H1 (cell line): Measurements from ENCODE around the gene PAQR9. TPM values are rescaled to one million over a fixed set of nuclear protein-coding genes. Genes with fewer than 3 reads are reported as not detected.

ENCODE experiments used
- CTCF ChIA-PET: fragments of 300-600 bp; sonication (Branson Sonifier 250); formaldehyde crosslinking; loops from one replicate; lab custom pipeline; 2021; ENCODE audit not compliant: partially characterized antibody; lab: Charles Lee
- POLR2A ChIA-PET: fragments of 300-600 bp; sonication (Branson Sonifier 250); formaldehyde crosslinking; loops from one replicate; lab custom pipeline; 2021; ENCODE audit warnings: inconsistent platforms; ENCODE audit not compliant: partially characterized antibody; lab: Charles Lee
- DNase-seq, 2 experiments: peaks; one replicate each; pipeline versions ENCODE4 v3.0.0 to v3.0.0-alpha.2; 2010 to 2022; ENCODE audit warnings: low spot score in 2 of 2, low read depth in 1 of 2, mixed read lengths in 1 of 2
- FAIRE-seq: peaks from 2 replicates; lab custom pipeline; 2011; peaks lifted over from hg19 to GRCh38; lab: Jason Lieb, UNC
- H2AFZ ChIP-seq: 2 replicates; pipeline ENCODE4 v1.8.1; 2012; ENCODE audit warnings: low read length, inconsistent platforms
- H2AK5ac ChIP-seq: 2 replicates; pipeline ENCODE4 v1.6.1; 2013; ENCODE audit warnings: low read depth, low read length
- H2BK120ac ChIP-seq: replicated peaks from 2 replicates; pipeline ENCODE3; 2013; ENCODE audit warnings: low read depth, low read length, inconsistent platforms
- H2BK12ac ChIP-seq: 2 replicates; pipeline ENCODE4 v1.6.1; 2013; ENCODE audit warnings: low read depth, low read length
- H2BK15ac ChIP-seq: 2 replicates; pipeline ENCODE4 v1.6.1; 2013; ENCODE audit warnings: low read length
- H2BK20ac ChIP-seq: 2 replicates; pipeline ENCODE4 v1.6.1; 2013; ENCODE audit warnings: low read length
- H2BK5ac ChIP-seq: 2 replicates; pipeline ENCODE4 v1.6.1; 2013; ENCODE audit warnings: low read depth, low read length
- H3K14ac ChIP-seq: 2 replicates; pipeline ENCODE4 v1.6.1; 2013; ENCODE audit warnings: inconsistent platforms; ENCODE audit not compliant: insufficient read length
- H3K18ac ChIP-seq: 2 replicates; pipeline ENCODE4 v1.6.1; 2013; ENCODE audit warnings: low read length; ENCODE audit errors: extremely low read depth
- H3K23ac ChIP-seq: 2 replicates; pipeline ENCODE4 v1.6.1; 2013; ENCODE audit warnings: inconsistent platforms; ENCODE audit not compliant: insufficient read length
- H3K23me2 ChIP-seq: 2 replicates; pipeline ENCODE4 v1.6.1; 2013; ENCODE audit warnings: low read depth, low read length
- H3K27ac ChIP-seq: 2 replicates; pipeline ENCODE4 v1.6.1; 2011; ENCODE audit warnings: low read depth, low read length, inconsistent platforms
- H3K27me3 ChIP-seq, 4 experiments: replicated peaks in 1 of 4; 1 replicate in 1 of 4; 2 replicates in 3 of 4; pipeline versions ENCODE4 v1.6.1 to v1.8.1; 2011 to 2013; ENCODE audit warnings: low read length in 3 of 4, mild to moderate bottlenecking in 3 of 4, inconsistent platforms in 2 of 4, mixed read lengths in 2 of 4, moderate library complexity in 1 of 4; ENCODE audit not compliant: control insufficient read depth in 3 of 4, insufficient read depth in 3 of 4; ENCODE audit errors: extremely low read depth in 1 of 4
- H3K36me3 ChIP-seq, 4 experiments: 2 replicates each; pipeline versions ENCODE4 v1.6.1 to v1.8.1; 2011 to 2013; ENCODE audit warnings: mild to moderate bottlenecking in 4 of 4, low read length in 3 of 4, moderate library complexity in 2 of 4, control low read depth in 1 of 4, inconsistent platforms in 1 of 4; ENCODE audit not compliant: insufficient read depth in 4 of 4, control insufficient read depth in 2 of 4
- H3K4ac ChIP-seq: replicated peaks from 2 replicates; pipeline ENCODE3; 2013; ENCODE audit warnings: low read length, low read depth, mixed read lengths, inconsistent platforms; ENCODE audit not compliant: insufficient read length
- H3K4me1 ChIP-seq, 4 experiments: replicated peaks in 1 of 4; 1 replicate in 1 of 4; 2 replicates in 3 of 4; pipeline versions ENCODE4 v1.6.1 to v1.8.1; 2011 to 2013; ENCODE audit warnings: low read length in 3 of 4, inconsistent platforms in 2 of 4, mixed read lengths in 1 of 4; ENCODE audit not compliant: insufficient read depth in 4 of 4, control insufficient read depth in 3 of 4
- H3K4me2 ChIP-seq, 2 experiments: 2 replicates each; pipeline versions ENCODE4 v1.6.1 to v1.8.1; 2011 to 2013; ENCODE audit warnings: low read depth in 2 of 2, low read length in 2 of 2, control low read depth in 1 of 2, inconsistent platforms in 1 of 2, mild to moderate bottlenecking in 1 of 2; ENCODE audit not compliant: insufficient read depth in 1 of 2
- H3K4me3 ChIP-seq, 4 experiments: fragments of 200-600, 300-600 bp in 1 of 4; sonication (generic), shearing (Covaris generic), sonication (Bioruptor Twin) in 1 of 4; 2 replicates each; pipeline versions ENCODE4 v1.5.1 to v1.8.1; 2011 to 2016; ENCODE audit warnings: low read length in 4 of 4, low read depth in 3 of 4, control low read depth in 2 of 4, inconsistent platforms in 2 of 4, mild to moderate bottlenecking in 2 of 4, mixed read lengths in 1 of 4, moderate library complexity in 1 of 4; ENCODE audit not compliant: insufficient read depth in 2 of 4; ENCODE audit errors: extremely low read depth in 1 of 4
- H3K56ac ChIP-seq: replicated peaks from 2 replicates; pipeline ENCODE3; 2013; ENCODE audit warnings: low read depth, mild to moderate bottlenecking, mixed read lengths, low read length, inconsistent platforms; ENCODE audit not compliant: insufficient read length
- H3K79me1 ChIP-seq: 2 replicates; pipeline ENCODE4 v1.6.1; 2013; ENCODE audit warnings: low read depth, low read length, control low read depth
- H3K79me2 ChIP-seq, 2 experiments: 2 replicates each; pipeline versions ENCODE4 v1.6.1 to v1.8.1; 2012 to 2013; ENCODE audit warnings: low read length in 2 of 2, mild to moderate bottlenecking in 2 of 2, inconsistent platforms in 1 of 2; ENCODE audit not compliant: insufficient read depth in 2 of 2, control insufficient read depth in 1 of 2
- H3K9ac ChIP-seq, 4 experiments: replicated peaks in 1 of 4; 1 replicate in 1 of 4; 2 replicates in 3 of 4; pipeline versions ENCODE4 v1.6.1 to v1.8.1; 2011 to 2013; ENCODE audit warnings: low read depth in 3 of 4, low read length in 3 of 4, control low read depth in 2 of 4, mild to moderate bottlenecking in 2 of 4, moderate library complexity in 2 of 4, inconsistent platforms in 1 of 4; ENCODE audit errors: extremely low read depth in 1 of 4
- H3K9me3 ChIP-seq, 2 experiments: 2 replicates each; pipeline versions ENCODE4 v1.6.1 to v1.8.1; 2012 to 2013; ENCODE audit warnings: mild to moderate bottlenecking in 2 of 2, moderate library complexity in 2 of 2, control low read depth in 1 of 2, inconsistent platforms in 1 of 2, low read depth in 1 of 2, low read length in 1 of 2, mixed read lengths in 1 of 2; ENCODE audit not compliant: insufficient read depth in 2 of 2
- H4K20me1 ChIP-seq, 2 experiments: replicated peaks in 1 of 2; 2 replicates each; pipeline versions ENCODE3 to v1.8.1; 2011 to 2013; ENCODE audit warnings: inconsistent platforms in 2 of 2, low read length in 2 of 2, mild to moderate bottlenecking in 1 of 2; ENCODE audit not compliant: insufficient read depth in 2 of 2, control insufficient read depth in 1 of 2
- H4K5ac ChIP-seq: 2 replicates; pipeline ENCODE4 v1.6.1; 2013; ENCODE audit warnings: low read length, low read depth, mixed read lengths, inconsistent platforms; ENCODE audit not compliant: insufficient read length
- H4K8ac ChIP-seq: 2 replicates; pipeline ENCODE4 v1.8.0; 2013; ENCODE audit warnings: mild to moderate bottlenecking, moderate library complexity, low read length, inconsistent platforms; ENCODE audit not compliant: insufficient read depth; ENCODE audit errors: extremely low read depth
- H4K91ac ChIP-seq: replicated peaks from 2 replicates; pipeline ENCODE3; 2013; ENCODE audit warnings: low read length, mixed read lengths, inconsistent platforms; ENCODE audit not compliant: insufficient read length
- ATF2 ChIP-seq: IDR thresholded peaks from 2 replicates; pipeline ENCODE4 v1.6.1; 2012; ENCODE audit warnings: low read length, inconsistent platforms
- BACH1 ChIP-seq: IDR thresholded peaks from 2 replicates; pipeline ENCODE4 v1.6.1; 2012; ENCODE audit warnings: low read length, improper control_type of control experiment
- BCL11A ChIP-seq, 2 experiments: IDR thresholded peaks; one replicate each; pipeline ENCODE4 v1.6.1; 2011; ENCODE audit warnings: low read depth in 2 of 2, low read length in 2 of 2, mild to moderate bottlenecking in 2 of 2
- CEBPB ChIP-seq: IDR thresholded peaks from 2 replicates; pipeline ENCODE4 v1.6.1; 2012; ENCODE audit warnings: low read depth, low read length
- GABPA ChIP-seq: IDR thresholded peaks from 2 replicates; pipeline ENCODE4 v1.6.1; 2011; ENCODE audit warnings: mild to moderate bottlenecking, low read length, moderate library complexity, borderline replicate concordance; ENCODE audit not compliant: insufficient read depth
- MAFK ChIP-seq: IDR thresholded peaks from 2 replicates; pipeline ENCODE4 v1.6.1; 2012; ENCODE audit warnings: low read depth, mild to moderate bottlenecking, improper control_type of control experiment, low read length
- NANOG ChIP-seq: IDR thresholded peaks from 2 replicates; pipeline ENCODE4 v1.6.1; 2011; ENCODE audit warnings: low read length, low read depth, mild to moderate bottlenecking, inconsistent platforms; ENCODE audit not compliant: insufficient read depth, poor library complexity, severe bottlenecking
- RXRA ChIP-seq: IDR thresholded peaks from 2 replicates; pipeline ENCODE4 v1.6.1; 2011; ENCODE audit warnings: low read depth, mild to moderate bottlenecking, low read length, moderate library complexity; ENCODE audit not compliant: insufficient read depth
- SUZ12 ChIP-seq: fragments of 200-600 bp; sonication (generic); IDR thresholded peaks from 2 replicates; pipeline ENCODE4 v1.6.1; 2012; ENCODE audit warnings: mild to moderate bottlenecking, inconsistent platforms, low read length, moderate library complexity, mixed read lengths
- TCF12 ChIP-seq: IDR thresholded peaks from 2 replicates; pipeline ENCODE4 v1.6.1; 2011; ENCODE audit warnings: low read depth, mild to moderate bottlenecking, low read length
- TEAD4 ChIP-seq: IDR thresholded peaks from 2 replicates; pipeline ENCODE4 v1.6.1; 2012; ENCODE audit warnings: low read depth, low read length, inconsistent platforms, mixed read lengths
- WGBS, 2 experiments: shearing (Covaris generic) in 1 of 2; methylation state at CpG; one replicate each; pipeline versions ENCODE4 v1.1.6 to v1.1.7; 2013 to 2015; ENCODE audit warnings: low lambda C conversion rate in 2 of 2, mixed read lengths in 2 of 2, inconsistent platforms in 1 of 2, low coverage in 1 of 2, missing lambda C conversion rate in 1 of 2; ENCODE audit not compliant: insufficient replicate concordance in 2 of 2, insufficient coverage in 1 of 2, insufficient read length in 1 of 2; ENCODE audit errors: extremely low coverage in 1 of 2, missing lambda C conversion rate in 1 of 2; 5-methylcytosine and 5-hydroxymethylcytosine counted together
- polyA plus RNA-seq, 7 experiments: library from polyadenylated mRNA; depleted of rRNA in 3 of 7; stranded (reverse) in 5 of 7; unstranded in 2 of 7; fragments of >200 nt in 5 of 7; fragments of 200-250 nt in 2 of 7; gene quantifications; 1 replicate in 5 of 7; 2 replicates in 1 of 7; 4 replicates in 1 of 7; pipeline versions ENCODE4 v1.2.1 to v1.2.3, GENCODE V29; 2011 to 2013; ENCODE audit warnings: missing spikeins in 2 of 7, mixed read lengths in 2 of 7
- total RNA-seq: library from RNA; stranded (reverse); fragmentation: NEBNext Ultra II Directional; extraction: Animal tissue kit (Norgen Biotek cat#: 25700); gene quantifications from 2 replicates; pipeline ENCODE4 v1.2.1, GENCODE V29; 2021
- TF ChIP-seq, protein P1 (sequence below): IDR thresholded peaks from 2 replicates; pipeline ENCODE4 v1.6.1; 2012; ENCODE audit warnings: inconsistent platforms

The PAQR9 gene
- total and polyA plus RNA-seq, 2 of the 8 experiments (the other 6 are each of a cell fraction or from before 2014, with no cell fraction given), result 2.6 to 5.2 TPM

DNA sequence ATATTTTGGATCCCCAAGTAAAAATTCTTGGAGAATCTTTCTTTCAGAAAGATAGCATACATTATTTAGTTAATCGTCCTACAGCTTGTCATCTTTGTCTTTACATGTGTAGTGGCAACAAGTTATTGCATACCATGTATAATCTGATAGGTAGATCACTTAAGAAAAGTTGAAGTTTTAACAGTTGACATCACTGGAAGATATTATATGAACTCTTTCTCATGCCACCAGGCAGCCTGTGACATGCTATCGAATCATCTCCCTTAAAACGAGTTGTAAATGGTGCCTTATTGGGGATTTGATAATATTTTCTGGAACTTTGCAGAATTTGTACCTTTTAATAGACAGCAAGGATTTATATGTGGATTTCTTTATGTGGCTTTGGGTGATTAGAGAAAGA lies 46.5 kb upstream of the PAQR9 start:
- peaks cover 0 to 2% (median 0%) of the 10 kb centered on the region in 4 experiments; a peak in 2 of 7 replicates for H3K4me1 ChIP-seq
- H4K5ac ChIP-seq, result no peak overlapping the region
- no peak overlapping the region for H3K23ac ChIP-seq
- H3K27me3 ChIP-seq, result no peaks in the 10 kb centered on the region
- no peak overlapping the region for H3K4me2 ChIP-seq
- FAIRE-seq (no peak), DNase-seq (no peak)
- H3K27ac ChIP-seq, result no peak overlapping the region
- no peaks in the 10 kb centered on the region for H3K23me2 ChIP-seq
- H2BK15ac ChIP-seq, result no peak overlapping the region
- no peak overlapping the region for H2BK120ac ChIP-seq
- ChIA-PET POLR2A (interaction anchor here (2.4 kb wide), 1 partner anchor 8 kb away, joined by 12 read pairs; the partner anchor contains the start of gene U2SURP), CTCF (interaction anchor here (1.1 kb wide), 1 partner anchor 79 kb away, joined by 4 read pairs; no protein-coding TSS in a partner anchor)
- no peak overlapping the region for H2BK5ac ChIP-seq
- no peak overlapping the region for H3K18ac ChIP-seq
- WGBS, 2 experiments, result 83% methylated on average over 3 of the region's 3 CpGs; no CpG with 5 or more reads in 1 of the 2 experiments
- no peak overlapping the region for H4K8ac ChIP-seq
- H4K20me1 ChIP-seq, result peaks cover 9 to 25% of the 10 kb centered on the region in 2 experiments
- no peak overlapping the region for H3K4me3 ChIP-seq
- no peaks in the 10 kb centered on the region for H3K9me3 ChIP-seq
- H3K9ac ChIP-seq, result no peak overlapping the region
- peaks cover 2 to 28% (median 8%) of the 10 kb centered on the region in 4 experiments; a peak in 4 of 8 replicates for H3K36me3 ChIP-seq
- no peak overlapping the region for H2BK12ac ChIP-seq
- no peak overlapping the region for H3K4ac ChIP-seq
- H3K14ac ChIP-seq, result no peak overlapping the region
- no peak overlapping the region for H4K91ac ChIP-seq
- peaks cover 46 to 97% of the 10 kb centered on the region in 2 experiments for H3K79me2 ChIP-seq
- no peak overlapping the region for H2BK20ac ChIP-seq
- H2AK5ac ChIP-seq, result no peak overlapping the region
- H2AFZ ChIP-seq, result no peak overlapping the region
- H3K56ac ChIP-seq, result no peak overlapping the region
- no peaks in the 10 kb centered on the region for H3K79me1 ChIP-seq
- TF ChIP-seq ATF2 (no peak), MAFK (no peak), BACH1 (no peak), CEBPB (no peak), SUZ12 (no peak), RXRA (no peak), TCF12 (no peak), BCL11A (IDR thresholded peaks at IDR 0.05; ENCODE audit: low read depth in 2 of 2, low read length in 2 of 2) (no peak), NANOG (no peak), TEAD4 (no peak), GABPA (no peak)
- TF ChIP-seq, protein P1, sequence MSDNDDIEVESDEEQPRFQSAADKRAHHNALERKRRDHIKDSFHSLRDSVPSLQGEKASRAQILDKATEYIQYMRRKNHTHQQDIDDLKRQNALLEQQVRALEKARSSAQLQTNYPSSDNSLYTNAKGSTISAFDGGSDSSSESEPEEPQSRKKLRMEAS, result no peak
